Type B pancreatic cell (in vitro differentiated cells): ENCODE results near the gene LMAN1L. TPM values are rescaled to one million over a fixed set of nuclear protein-coding genes. Genes with fewer than 3 reads are reported as not detected.

ENCODE experiments used
- DNase-seq: peaks from one replicate; pipeline ENCODE4 v3.0.0; 2021; ENCODE audit warnings: mixed read lengths; ENCODE audit not compliant: unreplicated experiment; ENCODE audit errors: extremely low spot score
- H3K27ac Mint-ChIP-seq: 2 replicates; pipeline ENCODE4 v1.8.0; 2021; ENCODE audit warnings: mild to moderate bottlenecking, mixed read lengths
- H3K27me3 Mint-ChIP-seq: 2 replicates; pipeline ENCODE4 v1.8.0; 2021; ENCODE audit warnings: mixed read lengths
- H3K36me3 Mint-ChIP-seq: 2 replicates; pipeline ENCODE4 v1.8.0; 2021; ENCODE audit warnings: mixed read lengths
- H3K4me1 Mint-ChIP-seq: one replicate; pipeline ENCODE4 v1.8.0; 2021; ENCODE audit warnings: mixed read lengths; ENCODE audit not compliant: unreplicated experiment
- H3K4me3 Mint-ChIP-seq: 2 replicates; pipeline ENCODE4 v1.8.0; 2021; ENCODE audit warnings: mild to moderate bottlenecking, mixed read lengths
- H3K9me3 Mint-ChIP-seq: 2 replicates; pipeline ENCODE4 v1.8.0; 2021; ENCODE audit warnings: mixed read lengths
- CTCF ChIP-seq: fragments of 200-600 bp; sonication (generic); conservative IDR thresholded peaks from 2 replicates; pipeline ENCODE4 v1.5.0; 2021; ENCODE audit warnings: antibody characterized with exemption, mild to moderate bottlenecking
- total RNA-seq: library from RNA; stranded (reverse); gene quantifications from 2 replicates; pipeline ENCODE4 v1.2.1, GENCODE V29; 2021; ENCODE audit warnings: low replicate concordance

The LMAN1L gene
- total RNA-seq, 1 donor from 2014 or later, result not detected

GRCh38 chr15:74780523-74781430, 31.9 kb upstream of the LMAN1L start:
- Mint-ChIP-seq H3K27me3 (no peaks in the 10 kb centered on the region), H3K36me3 (no peaks in the 10 kb centered on the region), H3K4me1 (peaks cover 57% of the 10 kb centered on the region), H3K4me3 (peak overlapping the region; percentile 89), H3K27ac (peak overlapping the region; percentile 86), H3K9me3 (no peaks in the 10 kb centered on the region)
- TF ChIP-seq CTCF, result no peak
- no peak for DNase-seq

DNA sequence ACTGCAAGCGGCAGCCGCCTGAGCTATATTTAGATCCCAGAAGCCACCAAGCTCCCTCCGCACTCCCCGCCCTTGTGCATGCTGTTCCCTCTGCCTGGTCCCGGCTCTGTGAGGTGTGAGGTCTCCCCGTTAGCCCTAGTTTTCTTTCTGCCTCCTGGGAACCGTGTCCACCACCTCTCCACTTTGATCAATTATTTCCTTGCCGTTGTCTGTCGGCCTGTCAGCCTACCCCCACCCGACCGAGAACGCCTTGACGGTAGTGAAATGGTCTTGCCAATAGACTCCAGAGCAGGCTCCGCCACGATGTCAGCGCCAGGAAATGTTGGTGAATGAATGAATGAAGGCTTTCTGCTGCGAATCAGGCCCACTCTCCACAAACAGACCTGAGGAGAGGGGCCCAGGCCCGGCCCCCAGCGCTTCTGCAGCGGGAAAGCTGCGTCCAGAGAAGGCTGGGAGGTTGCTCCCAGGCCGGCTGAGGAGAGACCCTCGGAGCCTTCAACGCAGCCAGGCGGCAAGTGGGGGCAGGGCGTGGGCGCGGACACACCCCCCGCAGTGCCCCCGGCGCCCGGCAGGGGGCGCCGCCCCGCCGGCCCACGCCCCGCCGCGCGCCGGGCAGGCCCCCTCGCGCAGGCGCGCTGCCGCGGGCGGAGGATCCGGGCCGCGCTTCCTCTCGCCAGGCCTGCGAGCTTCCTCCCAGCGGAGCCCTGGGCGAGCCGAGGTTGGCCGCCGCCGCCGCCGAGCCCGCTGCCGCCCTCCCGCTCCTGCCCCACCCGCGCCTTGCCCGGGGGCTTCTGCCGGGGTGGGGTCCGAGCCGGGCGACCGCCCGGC, 31.0 kb upstream of the LMAN1L start, which contains the start of gene CSK:
CSK (plus strand) TSS at position 650 of the 828 bp plus-strand sequence. CDS start 16,218 bp downstream, outside the sequence.
- peak within 1 kb of the TSS; percentile 82 for H3K27ac Mint-ChIP-seq
- peak; percentile 87 for DNase-seq
- H3K9me3 Mint-ChIP-seq, result no peaks in the 10 kb centered on the region
- no peaks in the 10 kb centered on the region for H3K27me3 Mint-ChIP-seq
- TF ChIP-seq CTCF, result peak; percentile 73
- H3K4me3 Mint-ChIP-seq, result peak within 1 kb of the TSS; percentile 90
- no peaks in the 10 kb centered on the region for H3K36me3 Mint-ChIP-seq
- H3K4me1 Mint-ChIP-seq, result peaks cover 55% of the 10 kb centered on the region

GRCh38 chr15:74782259-74783071, 30.2 kb upstream of the LMAN1L start:
- peak overlapping the region; percentile 61 for H3K27ac Mint-ChIP-seq

DNA sequence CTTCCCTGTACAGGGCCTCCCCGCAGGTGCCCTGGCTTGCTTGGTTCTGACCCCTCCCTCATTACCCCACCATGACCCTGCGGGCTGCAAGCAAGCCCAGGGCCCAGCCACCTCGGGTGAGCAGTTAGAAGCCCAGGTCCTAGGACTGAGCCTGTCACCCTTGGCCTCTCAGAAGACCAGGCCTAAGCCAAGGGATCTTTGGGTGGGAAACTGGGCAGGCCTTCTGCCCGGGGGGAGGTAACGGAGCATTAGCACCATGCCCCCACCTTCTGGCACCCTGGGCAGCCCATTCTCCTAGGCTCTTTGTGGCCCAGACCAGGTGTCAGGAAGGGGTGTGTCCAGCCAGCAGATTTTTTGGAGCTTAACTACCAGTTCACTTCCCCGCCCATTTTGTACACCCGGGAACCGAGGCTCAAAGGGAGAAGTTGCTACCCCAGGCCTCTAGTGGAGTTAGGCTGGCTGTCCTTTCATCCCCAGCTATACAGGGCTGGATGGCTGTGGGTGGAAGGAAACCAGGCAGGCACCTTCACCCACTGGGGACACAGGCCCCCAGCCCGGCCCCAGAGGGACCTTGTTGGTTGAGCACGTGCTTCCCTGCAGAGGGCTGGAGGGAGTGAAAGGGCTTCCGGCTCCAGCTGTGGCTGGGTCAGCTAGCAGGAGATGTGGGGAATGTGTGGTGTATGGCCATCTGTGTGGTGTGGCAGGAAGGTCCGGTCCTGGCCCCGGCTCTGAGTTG, 29.4 kb upstream of the LMAN1L start:
- Mint-ChIP-seq H3K36me3 (no peaks in the 10 kb centered on the region), H3K27ac (peak overlapping the region; percentile 61), H3K9me3 (no peaks in the 10 kb centered on the region), H3K4me3 (peak overlapping the region; percentile 90), H3K4me1 (peaks cover 51% of the 10 kb centered on the region), H3K27me3 (no peaks in the 10 kb centered on the region)
- no peak for TF ChIP-seq CTCF
- DNase-seq, result no peak

More at GRCh38 chr15:74782259-74783071, 30.2 kb upstream of the LMAN1L start:
- no peak for DNase-seq
- no peaks in the 10 kb centered on the region for H3K36me3 Mint-ChIP-seq
- peak overlapping the region; percentile 90 for H3K4me3 Mint-ChIP-seq
- no peak for TF ChIP-seq CTCF
- H3K27me3 Mint-ChIP-seq, result no peaks in the 10 kb centered on the region
- no peaks in the 10 kb centered on the region for H3K9me3 Mint-ChIP-seq
- H3K4me1 Mint-ChIP-seq, result peaks cover 51% of the 10 kb centered on the region

DNA sequence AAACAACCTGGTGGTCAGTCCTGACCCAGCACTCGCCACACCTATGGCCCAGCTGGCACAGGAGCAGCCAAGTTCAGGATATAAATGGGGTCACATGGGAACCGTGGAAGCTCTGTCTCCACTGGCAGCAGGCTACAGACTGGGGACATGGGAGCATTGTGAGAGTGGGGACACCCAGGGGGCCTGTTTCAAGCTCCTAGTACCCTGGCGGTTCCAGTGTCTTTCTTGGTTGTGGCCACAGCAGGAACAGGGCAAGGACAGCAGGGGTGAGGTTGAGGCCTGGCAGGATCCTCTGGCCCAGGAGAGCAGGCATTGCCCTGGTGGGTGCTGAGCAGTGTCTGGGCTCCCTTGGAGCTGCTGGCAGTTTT, 28.8 kb upstream of the LMAN1L start:
- H3K4me1 Mint-ChIP-seq, result peaks cover 51% of the 10 kb centered on the region

More for the DNA sequence above, 28.8 kb upstream of the LMAN1L start:
- Mint-ChIP-seq H3K4me3 (peak overlapping the region; percentile 90), H3K9me3 (no peaks in the 10 kb centered on the region), H3K27me3 (no peaks in the 10 kb centered on the region), H3K27ac (peak overlapping the region; percentile 61), H3K36me3 (no peaks in the 10 kb centered on the region)
- no peak for DNase-seq
- peak; percentile 14 for TF ChIP-seq CTCF
